Neural cell (in vitro differentiated cells): Measurements from ENCODE around the gene PCDHGB6.

Experiments used
- CTCF ChIP-seq: fragments of 450-650 bp; IDR thresholded peaks from 2 replicates; pipeline ENCODE4 v1.5.1; 2014; ENCODE audit warnings: antibody characterized with exemption, mild to moderate bottlenecking, moderate library complexity; ENCODE audit not compliant: poor library complexity, severe bottlenecking
- EP300 ChIP-seq: fragments of 450-650 bp; conservative IDR thresholded peaks from 2 replicates; pipeline ENCODE4 v1.6.1; 2014; ENCODE audit warnings: antibody characterized with exemption, mild to moderate bottlenecking, moderate library complexity; ENCODE audit not compliant: poor library complexity, severe bottlenecking

GRCh38 chr5:141434006-141434405 is 26.2 kb downstream of the PCDHGB6 start:
- no peak for TF ChIP-seq CTCF
- no peak for TF ChIP-seq EP300
